C4-2B (cell line): Measurements from ENCODE around the gene SLC4A2.
"Not testable (repeated sequence)": the region's sequence is repeated elsewhere in the genome, so short reads cannot be mapped to it uniquely, and the experiment has no call there.

Experiments used
- H3K27ac ChIP-seq: fragments of 450-650 bp; 2 replicates; pipeline ENCODE4 v1.5.1; 2017
- CTCF ChIP-seq: fragments of 450-650 bp; conservative IDR thresholded peaks from 2 replicates; pipeline ENCODE4 v1.5.1; 2017; ENCODE audit warnings: mild to moderate bottlenecking
- ZFX ChIP-seq: fragments of 450-650 bp; IDR thresholded peaks from 2 replicates; pipeline ENCODE4 v1.6.1; 2017

The SLC4A2 gene

GRCh38 chr7:151059367-151060112 is at the start of gene SLC4A2:
Gene SLC4A2, plus strand, starts transcription at chr7:151059589. Its CDS starts 2,399 bp downstream, at chr7:151061988.
- TF ChIP-seq ZFX: peak; percentile 34; the same call in 1 of the 2 replicates
- no peak; the same call in 1 of the 2 replicates for TF ChIP-seq CTCF
- peak within 1 kb of the TSS; percentile 80 for H3K27ac ChIP-seq

- TF ChIP-seq ZFX (no peak), CTCF (no peak)
- H3K27ac ChIP-seq: no peak overlapping the region
These were observed 49.4 kb upstream of the SLC4A2 start for GRCh38 chr7:151010037-151010306.

GRCh38 chr7:151010307-151011096 is 48.9 kb upstream of the SLC4A2 start:
- TF ChIP-seq CTCF (no peak), ZFX (no peak)
- H3K27ac ChIP-seq: 0 out of 2 replicates have a peak overlapping the region, but pooled peaks have one; percentile 13

- TF ChIP-seq CTCF (no peak), ZFX (no peak)
- 0 out of 2 replicates have a peak overlapping the region, but pooled peaks have one; percentile 13 for H3K27ac ChIP-seq
These were observed 48.3 kb upstream of the SLC4A2 start for GRCh38 chr7:151011097-151011409.

- H3K27ac ChIP-seq: not testable (repeated sequence)
These were observed 47.8 kb upstream of the SLC4A2 start for GRCh38 chr7:151011616-151012015.

- no peak for TF ChIP-seq ZFX
- no peak for TF ChIP-seq CTCF
- H3K27ac ChIP-seq: no peak overlapping the region
These were observed 47.2 kb upstream of the SLC4A2 start for GRCh38 chr7:151012031-151012692.

GRCh38 chr7:151012911-151013347 is 46.5 kb upstream of the SLC4A2 start:
- TF ChIP-seq ZFX: no peak
- peak; percentile 61 for TF ChIP-seq CTCF
- H3K27ac ChIP-seq: no peak overlapping the region
